HUES48 (cell line): ENCODE results near the gene C12orf43.
"Not testable (repeated sequence)": the region's sequence is repeated elsewhere in the genome, so short reads cannot be mapped to it uniquely, and the experiment has no call there.

Experiments
- H3K27ac ChIP-seq: one replicate; pipeline ENCODE4 v1.7.0; 2013; ENCODE audit warnings: low read depth, low read length, inconsistent platforms
- H3K27me3 ChIP-seq: 2 replicates; pipeline ENCODE4 v1.6.1; 2013; ENCODE audit warnings: mild to moderate bottlenecking, low read length; ENCODE audit not compliant: control insufficient read depth, insufficient read depth
- H3K36me3 ChIP-seq: 2 replicates; pipeline ENCODE4 v1.6.1; 2013; ENCODE audit warnings: low read length; ENCODE audit not compliant: control insufficient read depth, insufficient read depth
- H3K4me1 ChIP-seq: 2 replicates; pipeline ENCODE4 v1.6.1; 2013; ENCODE audit warnings: mild to moderate bottlenecking, low read length; ENCODE audit not compliant: control insufficient read depth, insufficient read depth
- H3K4me3 ChIP-seq: 2 replicates; pipeline ENCODE4 v1.5.1; 2013; ENCODE audit warnings: mild to moderate bottlenecking, low read depth, low read length
- H3K9ac ChIP-seq: 2 replicates; pipeline ENCODE4 v1.6.1; 2013; ENCODE audit warnings: mild to moderate bottlenecking, low read depth, low read length, moderate library complexity
- H3K9me3 ChIP-seq: 2 replicates; pipeline ENCODE4 v1.6.1; 2013; ENCODE audit warnings: low read length; ENCODE audit not compliant: control insufficient read depth, insufficient read depth

The C12orf43 gene

GRCh38 chr12:121053706-121054105, 37.4 kb upstream of the C12orf43 start:
- no peaks in the 10 kb centered on the region for H3K27me3 ChIP-seq
- no peak overlapping the region for H3K4me3 ChIP-seq
- no peaks in the 10 kb centered on the region for H3K36me3 ChIP-seq
- no peak overlapping the region for H3K27ac ChIP-seq
- H3K9ac ChIP-seq: no peak overlapping the region
- no peaks in the 10 kb centered on the region for H3K9me3 ChIP-seq
- H3K4me1 ChIP-seq: no peaks in the 10 kb centered on the region

GRCh38 chr12:121050725-121051124, 34.4 kb upstream of the C12orf43 start:
- no peaks in the 10 kb centered on the region for H3K9me3 ChIP-seq
- H3K27me3 ChIP-seq: no peaks in the 10 kb centered on the region
- H3K9ac ChIP-seq: no peak overlapping the region
- H3K27ac ChIP-seq: no peak overlapping the region
- H3K36me3 ChIP-seq: no peaks in the 10 kb centered on the region
- no peak overlapping the region for H3K4me3 ChIP-seq
- no peaks in the 10 kb centered on the region for H3K4me1 ChIP-seq

- Histone ChIP-seq H3K27ac (no peak overlapping the region), H3K36me3 (no peaks in the 10 kb centered on the region), H3K9ac (no peak overlapping the region), H3K4me3 (no peak overlapping the region), H3K9me3 (no peaks in the 10 kb centered on the region), H3K27me3 (no peaks in the 10 kb centered on the region), H3K4me1 (no peaks in the 10 kb centered on the region)
Measured at GRCh38 chr12:121048442-121048841, 32.2 kb upstream of the C12orf43 start.

GRCh38 chr12:121047400-121047799, 31.1 kb upstream of the C12orf43 start:
- not testable (repeated sequence) for H3K27me3 ChIP-seq, H3K9me3 ChIP-seq, H3K27ac ChIP-seq, H3K9ac ChIP-seq, H3K4me1 ChIP-seq, H3K4me3 ChIP-seq, H3K36me3 ChIP-seq

GRCh38 chr12:121043067-121043466, 26.8 kb upstream of the C12orf43 start:
- Histone ChIP-seq H3K9ac (no peak overlapping the region), H3K4me1 (no peaks in the 10 kb centered on the region), H3K4me3 (no peak overlapping the region), H3K27ac (no peak overlapping the region), H3K36me3 (no peaks in the 10 kb centered on the region), H3K9me3 (no peaks in the 10 kb centered on the region), H3K27me3 (no peaks in the 10 kb centered on the region)

- Histone ChIP-seq H3K9ac (no peak within 1 kb of the TSS), H3K36me3 (no peaks in the 10 kb centered on the region), H3K27me3 (no peaks in the 10 kb centered on the region), H3K4me3 (no peak within 1 kb of the TSS), H3K4me1 (no peaks in the 10 kb centered on the region), H3K27ac (no peak within 1 kb of the TSS), H3K9me3 (no peaks in the 10 kb centered on the region)
Measured at GRCh38 chr12:121038861-121039668, 22.8 kb upstream of the C12orf43 start, which contains the start of gene OASL. TSS of gene OASL (minus strand) at chr12:121039246. CDS start at chr12:121038971, 275 bp downstream.

- no peak overlapping the region for H3K27ac ChIP-seq
- H3K4me1 ChIP-seq: no peaks in the 10 kb centered on the region
- H3K9me3 ChIP-seq: no peaks in the 10 kb centered on the region
- no peak overlapping the region for H3K4me3 ChIP-seq
- no peaks in the 10 kb centered on the region for H3K27me3 ChIP-seq
- no peak overlapping the region for H3K9ac ChIP-seq
- no peaks in the 10 kb centered on the region for H3K36me3 ChIP-seq
Measured at GRCh38 chr12:121036810-121037326, 20.6 kb upstream of the C12orf43 start.

GRCh38 chr12:121034616-121035305, 18.5 kb upstream of the C12orf43 start:
- Histone ChIP-seq H3K4me3 (no peak overlapping the region), H3K36me3 (no peaks in the 10 kb centered on the region), H3K27ac (no peak overlapping the region)

GRCh38 chr12:121033625-121034349, 17.5 kb upstream of the C12orf43 start:
- no peak overlapping the region for H3K27ac ChIP-seq
- no peaks in the 10 kb centered on the region for H3K9me3 ChIP-seq
- H3K4me1 ChIP-seq: no peaks in the 10 kb centered on the region
- H3K36me3 ChIP-seq: no peaks in the 10 kb centered on the region
- no peaks in the 10 kb centered on the region for H3K27me3 ChIP-seq
- H3K9ac ChIP-seq: no peak overlapping the region
- H3K4me3 ChIP-seq: no peak overlapping the region

More at GRCh38 chr12:121034616-121035305, 18.5 kb upstream of the C12orf43 start:
- H3K4me1 ChIP-seq: no peaks in the 10 kb centered on the region
- H3K27me3 ChIP-seq: no peaks in the 10 kb centered on the region
- no peaks in the 10 kb centered on the region for H3K9me3 ChIP-seq
- no peak overlapping the region for H3K9ac ChIP-seq

- no peak overlapping the region for H3K27ac ChIP-seq
- no peak overlapping the region for H3K9ac ChIP-seq
- H3K36me3 ChIP-seq: no peaks in the 10 kb centered on the region
- no peaks in the 10 kb centered on the region for H3K4me1 ChIP-seq
- H3K4me3 ChIP-seq: no peak overlapping the region
- H3K27me3 ChIP-seq: no peaks in the 10 kb centered on the region
- no peaks in the 10 kb centered on the region for H3K9me3 ChIP-seq
Measured at GRCh38 chr12:121030576-121031212, 14.4 kb upstream of the C12orf43 start.
